ENCODE results near the gene STIM2.

- no peak for TF ChIP-seq CTCF (conservative IDR thresholded peaks at IDR 0.05; ENCODE audit: low read length)
- no peak for TF ChIP-seq EZH2phosphoT487 (IDR thresholded peaks at IDR 0.05; ENCODE audit: borderline replicate concordance)
Observed at GRCh38 chr4:26935397-26935796, 74.8 kb downstream of the STIM2 start.
